K562 (cell line): ENCODE results near the gene KMT2C.

Experiments
- CTCF ChIP-seq, 3 experiments: IDR thresholded peaks in 2 of 3; conservative IDR thresholded peaks in 1 of 3; 2 replicates each; pipeline ENCODE4 v1.5.1; 2011 to 2012; ENCODE audit warnings: low read length in 3 of 3, mild to moderate bottlenecking in 3 of 3, control low read depth in 2 of 3, improper control_type of control experiment in 1 of 3, inconsistent platforms in 1 of 3, low read depth in 1 of 3, mixed read lengths in 1 of 3, moderate library complexity in 1 of 3; ENCODE audit not compliant: insufficient read depth in 2 of 3
- JUN ChIP-seq, 2 experiments: sonication (generic) in 1 of 2; formaldehyde crosslinking in 1 of 2; IDR thresholded peaks; 2 replicates each; pipeline versions ENCODE4 v1.6.1 to v1.8.0; 2012 to 2022; ENCODE audit warnings: borderline replicate concordance in 2 of 2, mild to moderate bottlenecking in 2 of 2, improper control_type of control experiment in 1 of 2, low read depth in 1 of 2, low read length in 1 of 2, missing genetic modification reagents in 1 of 2
- POLR2A ChIP-seq: fragments of 450-650 bp; conservative IDR thresholded peaks from 2 replicates; pipeline ENCODE4 v1.6.1; 2016
- PREB ChIP-seq: sonication (generic); formaldehyde crosslinking; IDR thresholded peaks from 2 replicates; pipeline ENCODE4 v1.8.1; 2023; ENCODE audit warnings: mild to moderate bottlenecking, missing genetic modification reagents
- RNF2 ChIP-seq: sonication (generic); IDR thresholded peaks from 2 replicates; pipeline ENCODE4 v1.6.1; 2016
- ZKSCAN1 ChIP-seq: fragments of 150-350 bp; IDR thresholded peaks from 2 replicates; pipeline ENCODE4 v1.6.1; 2016; ENCODE audit warnings: low read depth, low read length

- TF ChIP-seq PREB (CRISPR knock-in tag) = no peak
- TF ChIP-seq JUN (IDR thresholded peaks at IDR 0.05; ENCODE audit: borderline replicate concordance, low read depth, low read length) = no peak
- TF ChIP-seq JUN (CRISPR knock-in tag; IDR thresholded peaks at IDR 0.05; ENCODE audit: borderline replicate concordance) = no peak
- TF ChIP-seq RNF2 = no peak
- TF ChIP-seq POLR2A = no peak
- no peak for TF ChIP-seq ZKSCAN1
- TF ChIP-seq CTCF (IDR thresholded peaks at IDR 0.05 in 2 of 3, conservative IDR thresholded peaks at IDR 0.05 in 1 of 3; ENCODE audit: insufficient read depth in 2 of 3, low read depth in 1 of 3, low read length in 3 of 3) = no peak
These were observed 36.5 kb downstream of the KMT2C start for GRCh38 chr7:152399344-152399743.
